Measurements from ENCODE around the gene UBE2J1.

Gene UBE2J1

DNA sequence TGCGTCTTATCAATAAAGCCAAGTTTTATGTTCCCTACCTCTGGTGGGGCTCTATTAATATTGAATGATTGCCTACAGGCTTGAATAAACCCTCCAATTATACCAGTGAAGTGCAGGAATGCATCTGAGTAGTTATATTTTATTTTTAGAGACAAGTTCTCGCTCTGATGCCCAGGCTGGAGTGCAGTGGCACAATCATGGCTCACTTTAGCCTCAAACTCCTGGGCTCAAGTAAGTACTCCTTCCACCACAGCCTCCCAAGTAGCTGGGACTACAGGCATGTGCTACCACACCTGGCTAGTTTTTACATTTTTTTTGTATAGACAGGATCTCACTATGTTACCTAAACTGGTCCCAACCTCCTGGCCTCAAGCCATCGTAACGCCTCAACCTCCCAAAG lies 26.1 kb upstream of the UBE2J1 start:
- TF ChIP-seq, protein P1, sequence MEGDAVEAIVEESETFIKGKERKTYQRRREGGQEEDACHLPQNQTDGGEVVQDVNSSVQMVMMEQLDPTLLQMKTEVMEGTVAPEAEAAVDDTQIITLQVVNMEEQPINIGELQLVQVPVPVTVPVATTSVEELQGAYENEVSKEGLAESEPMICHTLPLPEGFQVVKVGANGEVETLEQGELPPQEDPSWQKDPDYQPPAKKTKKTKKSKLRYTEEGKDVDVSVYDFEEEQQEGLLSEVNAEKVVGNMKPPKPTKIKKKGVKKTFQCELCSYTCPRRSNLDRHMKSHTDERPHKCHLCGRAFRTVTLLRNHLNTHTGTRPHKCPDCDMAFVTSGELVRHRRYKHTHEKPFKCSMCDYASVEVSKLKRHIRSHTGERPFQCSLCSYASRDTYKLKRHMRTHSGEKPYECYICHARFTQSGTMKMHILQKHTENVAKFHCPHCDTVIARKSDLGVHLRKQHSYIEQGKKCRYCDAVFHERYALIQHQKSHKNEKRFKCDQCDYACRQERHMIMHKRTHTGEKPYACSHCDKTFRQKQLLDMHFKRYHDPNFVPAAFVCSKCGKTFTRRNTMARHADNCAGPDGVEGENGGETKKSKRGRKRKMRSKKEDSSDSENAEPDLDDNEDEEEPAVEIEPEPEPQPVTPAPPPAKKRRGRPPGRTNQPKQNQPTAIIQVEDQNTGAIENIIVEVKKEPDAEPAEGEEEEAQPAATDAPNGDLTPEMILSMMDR (conservative IDR thresholded peaks at IDR 0.05) = no peak
- no peak for TF ChIP-seq ZFX (IDR thresholded peaks at IDR 0.05)
- H3K27ac ChIP-seq = no peak overlapping the region

DNA sequence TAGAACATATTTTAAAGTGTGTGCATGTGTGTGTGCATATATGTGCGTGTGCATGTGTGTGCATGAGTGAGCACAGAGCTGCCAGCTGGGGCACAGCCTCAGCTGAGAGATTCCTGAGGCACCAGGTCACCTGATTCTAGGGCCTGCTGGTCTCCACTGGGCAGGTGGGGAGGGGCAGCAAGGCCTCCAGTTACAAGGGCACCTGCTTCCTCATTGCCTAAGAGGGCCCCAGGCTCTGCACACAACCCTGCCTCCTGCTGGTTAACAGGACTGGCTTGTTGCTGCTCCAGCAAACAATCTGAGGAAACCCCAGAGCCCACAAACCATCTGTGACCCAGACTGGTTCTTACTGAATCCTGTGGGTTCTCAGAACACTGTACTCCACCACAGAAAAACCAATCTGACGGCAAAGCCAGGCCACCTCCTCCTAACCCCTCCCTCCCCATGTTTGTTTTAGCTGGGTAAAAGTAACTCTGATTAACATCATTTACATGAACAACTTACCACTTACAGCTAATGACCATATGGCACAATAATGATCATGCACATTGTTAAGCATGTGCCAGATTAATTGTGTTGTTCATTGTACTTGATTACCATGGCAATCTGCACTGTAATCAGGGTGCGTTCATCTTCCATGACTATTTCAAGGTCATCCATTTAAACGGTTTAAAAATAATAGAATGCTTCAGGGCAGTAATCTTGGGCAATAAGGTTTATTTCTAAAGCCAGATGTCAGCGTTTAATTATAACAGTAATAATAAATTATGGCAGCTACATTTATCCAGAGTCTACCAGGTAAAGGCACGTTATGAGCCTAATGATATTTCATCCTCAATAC lies 23.1 kb upstream of the UBE2J1 start:
- TF ChIP-seq ZFX (IDR thresholded peaks at IDR 0.05) = no peak
- TF ChIP-seq, protein P1 (conservative IDR thresholded peaks at IDR 0.05) = peak; percentile 12

DNA sequence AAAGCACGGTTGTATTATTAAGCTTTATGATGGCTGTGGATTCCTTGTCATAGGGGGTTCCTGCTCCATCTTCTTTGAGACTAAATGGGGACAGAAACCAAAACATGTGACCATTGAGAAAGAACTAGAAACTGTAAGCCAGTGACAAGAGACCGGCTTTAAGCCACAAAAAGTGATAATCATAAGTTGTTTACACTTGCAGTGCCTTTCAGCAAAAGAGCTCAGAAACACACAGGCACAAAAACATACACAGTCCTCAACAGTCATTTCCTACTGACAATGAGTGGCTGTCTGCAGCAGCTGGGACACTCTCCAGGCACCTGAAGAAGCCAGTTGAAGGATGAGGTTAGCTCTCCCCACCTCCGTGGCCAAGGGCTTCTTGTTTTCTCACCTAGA lies 20.0 kb upstream of the UBE2J1 start:
- no peak for TF ChIP-seq ZFX (IDR thresholded peaks at IDR 0.05)
- TF ChIP-seq, protein P1 (conservative IDR thresholded peaks at IDR 0.05) = no peak
- no peak overlapping the region for H3K27ac ChIP-seq

More for the DNA sequence above, 23.1 kb upstream of the UBE2J1 start:
- no peak overlapping the region for H3K27ac ChIP-seq

DNA sequence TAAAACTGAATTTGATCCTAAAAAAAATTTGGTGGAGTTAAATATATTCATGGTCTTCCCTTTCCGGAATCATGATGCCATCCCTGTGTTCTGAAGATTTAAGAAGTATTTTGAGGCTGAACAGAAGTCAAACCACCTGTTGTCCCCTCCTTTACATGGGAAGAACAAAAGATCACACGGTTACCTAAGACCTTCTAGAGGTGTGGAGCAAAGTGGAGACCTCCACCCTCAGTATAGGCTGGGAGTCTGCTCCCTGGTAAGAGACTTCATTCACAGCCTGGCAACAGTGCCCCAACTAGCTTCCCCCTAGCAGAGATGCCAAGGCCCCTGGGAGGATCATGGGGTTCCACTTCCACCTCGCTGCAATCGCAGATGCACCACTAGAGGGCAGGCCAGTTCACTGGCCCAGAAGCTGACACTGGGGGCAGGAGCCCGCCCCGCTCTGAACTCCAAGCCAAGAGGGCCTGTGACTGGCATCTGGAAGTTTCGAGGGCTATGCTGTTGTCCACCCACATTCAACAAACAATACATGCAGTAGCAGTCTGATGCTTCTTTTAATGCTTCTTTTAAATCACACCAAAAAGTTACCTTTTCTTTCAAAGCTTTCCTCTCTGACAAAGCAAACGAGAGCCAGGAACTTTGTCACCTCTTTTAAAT lies 19.5 kb upstream of the UBE2J1 start:
- H3K27ac ChIP-seq = no peak overlapping the region
- TF ChIP-seq, protein P1 (conservative IDR thresholded peaks at IDR 0.05) = peak; percentile 70
- no peak for TF ChIP-seq ZFX (IDR thresholded peaks at IDR 0.05)

DNA sequence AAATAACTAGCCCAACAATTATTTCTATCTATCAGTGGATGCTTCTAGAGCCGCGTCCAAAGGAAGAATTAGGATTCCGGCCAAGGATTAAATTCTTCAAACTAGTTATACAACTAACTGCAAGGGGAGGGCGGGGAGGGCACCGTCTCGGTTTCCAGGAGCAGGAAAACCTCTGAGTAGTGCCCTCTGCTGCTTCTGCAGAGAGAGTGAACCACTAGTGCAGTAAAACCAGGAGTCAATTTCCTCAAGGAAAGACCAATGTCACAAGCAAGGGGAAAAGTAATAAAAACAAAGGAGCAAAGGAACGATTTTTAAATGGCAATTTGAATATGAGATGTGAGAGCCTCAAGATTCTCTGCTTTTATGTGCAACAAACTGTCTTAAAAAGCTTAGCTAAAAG lies 16.5 kb upstream of the UBE2J1 start:
- TF ChIP-seq ZFX (IDR thresholded peaks at IDR 0.05) = no peak
- TF ChIP-seq, protein P1 (conservative IDR thresholded peaks at IDR 0.05) = peak; percentile 13

DNA sequence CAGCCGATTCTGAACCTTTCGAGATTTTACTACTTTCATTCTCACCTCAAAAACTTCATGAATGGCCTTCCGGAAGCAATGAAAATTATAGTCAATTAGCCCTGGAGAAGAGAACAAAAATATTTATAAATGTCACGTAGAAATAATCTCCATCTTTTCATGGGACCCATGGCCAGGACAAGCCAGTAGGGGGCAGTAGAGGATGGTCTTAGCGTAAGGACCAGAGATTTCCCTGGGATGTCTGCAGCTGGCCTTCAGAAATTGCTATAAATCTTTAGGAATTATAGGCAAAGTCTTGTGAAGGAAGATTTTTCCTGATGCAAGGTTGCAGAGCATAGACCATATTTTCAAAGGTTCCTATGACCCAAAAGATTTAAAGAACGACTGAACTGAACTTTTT lies 15.6 kb upstream of the UBE2J1 start:
- TF ChIP-seq, protein P1 (conservative IDR thresholded peaks at IDR 0.05) = peak; percentile 42
- no peak for TF ChIP-seq ZFX (IDR thresholded peaks at IDR 0.05)

More for the DNA sequence above, 16.5 kb upstream of the UBE2J1 start:
- no peak overlapping the region for H3K27ac ChIP-seq

DNA sequence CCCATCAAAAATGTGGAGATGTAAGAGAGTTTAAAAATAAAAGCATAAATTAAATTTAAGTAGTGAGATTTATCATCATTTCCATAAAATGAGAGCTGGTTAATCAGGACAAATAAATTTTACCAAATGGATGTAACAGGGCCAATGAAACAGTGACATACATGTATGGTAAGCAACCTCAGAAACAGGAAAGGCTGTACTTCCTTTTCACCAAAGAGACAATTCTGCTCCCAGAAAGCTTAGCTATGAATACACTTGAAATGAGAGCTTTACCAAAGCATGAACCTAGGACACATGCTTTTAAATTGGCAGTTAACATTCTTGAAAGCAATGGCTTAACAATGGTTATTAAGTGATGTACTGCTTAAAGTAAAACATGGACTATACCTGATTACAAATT lies 12.1 kb upstream of the UBE2J1 start:
- no peak for TF ChIP-seq ZFX (IDR thresholded peaks at IDR 0.05)
- TF ChIP-seq, protein P1 (conservative IDR thresholded peaks at IDR 0.05) = no peak

More for the DNA sequence above, 15.6 kb upstream of the UBE2J1 start:
- no peak overlapping the region for H3K27ac ChIP-seq

More for the DNA sequence above, 12.1 kb upstream of the UBE2J1 start:
- no peak overlapping the region for H3K27ac ChIP-seq

Measured in C4-2B (cell line).